Muscle layer of colon (tissue), 2 donors: ENCODE results near the gene SFMBT2.

Experiments
- H3K27ac ChIP-seq: one replicate; pipeline ENCODE4 v1.7.0; 2013; ENCODE audit warnings: low read depth, mild to moderate bottlenecking, low read length, moderate library complexity
- H3K27me3 ChIP-seq, 2 donors: one replicate each; pipeline ENCODE4 v1.7.0; 2013; ENCODE audit warnings: low read length in 2 of 2, mild to moderate bottlenecking in 2 of 2; ENCODE audit not compliant: insufficient read depth in 2 of 2, control insufficient read depth in 1 of 2
- H3K36me3 ChIP-seq: one replicate; pipeline ENCODE4 v1.7.0; 2013; ENCODE audit warnings: mild to moderate bottlenecking, low read length; ENCODE audit not compliant: insufficient read depth
- H3K4me1 ChIP-seq: one replicate; pipeline ENCODE4 v1.7.0; 2013; ENCODE audit warnings: mild to moderate bottlenecking, low read length; ENCODE audit not compliant: insufficient read depth
- H3K4me3 ChIP-seq, 2 donors: one replicate each; pipeline ENCODE4 v1.7.0; 2013; ENCODE audit warnings: low read length in 2 of 2, low read depth in 1 of 2, mild to moderate bottlenecking in 1 of 2, moderate library complexity in 1 of 2
- H3K9ac ChIP-seq: one replicate; pipeline ENCODE4 v1.7.0; 2013; ENCODE audit warnings: low read length
- H3K9me3 ChIP-seq: one replicate; pipeline ENCODE4 v1.7.0; 2013; ENCODE audit warnings: mild to moderate bottlenecking, low read length
- donor health status: abdominal sarcoma.
- donor health status: Adenocarcinoma of cecum.

SFMBT2 gene

GRCh38 chr10:7251696-7252465 is 159.0 kb downstream of the SFMBT2 start:
- H3K27ac ChIP-seq: no peak overlapping the region
- no peaks in the 10 kb centered on the region for H3K9me3 ChIP-seq
- no peaks in the 10 kb centered on the region for H3K27me3 ChIP-seq
- no peaks in the 10 kb centered on the region for H3K4me1 ChIP-seq
- H3K9ac ChIP-seq: no peak overlapping the region
- no peaks in the 10 kb centered on the region for H3K36me3 ChIP-seq
- H3K4me3 ChIP-seq: no peak overlapping the region

DNA sequence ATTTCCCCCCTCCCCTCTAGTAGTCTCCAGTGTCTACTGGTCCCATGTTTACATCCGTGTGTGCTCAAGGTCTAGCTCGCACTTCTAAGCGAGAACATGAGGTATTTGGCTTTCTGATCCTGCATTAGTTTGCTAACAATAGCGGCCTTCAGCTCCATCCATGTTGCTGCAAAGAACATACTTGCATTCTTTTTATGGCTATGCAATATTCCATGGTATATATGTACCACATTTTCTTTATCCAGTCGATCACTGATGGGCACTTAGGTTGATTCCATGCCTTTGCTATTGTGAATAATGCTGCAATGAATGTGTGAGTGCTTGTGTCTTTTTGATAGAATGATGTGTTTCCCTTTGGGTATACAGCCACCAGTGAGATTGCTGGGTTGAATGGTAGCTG is 160.6 kb downstream of the SFMBT2 start:
- H3K27me3 ChIP-seq: no peaks in the 10 kb centered on the region
- H3K9me3 ChIP-seq: no peaks in the 10 kb centered on the region
- no peaks in the 10 kb centered on the region for H3K4me1 ChIP-seq
- no peak overlapping the region for H3K9ac ChIP-seq
- no peak overlapping the region for H3K27ac ChIP-seq
- no peaks in the 10 kb centered on the region for H3K36me3 ChIP-seq
- no peak overlapping the region for H3K4me3 ChIP-seq

GRCh38 chr10:7248585-7249164 is 162.2 kb downstream of the SFMBT2 start:
- H3K4me3 ChIP-seq: no peak overlapping the region
- no peaks in the 10 kb centered on the region for H3K27me3 ChIP-seq
- no peaks in the 10 kb centered on the region for H3K4me1 ChIP-seq
- H3K9me3 ChIP-seq: no peaks in the 10 kb centered on the region
- no peak overlapping the region for H3K9ac ChIP-seq
- H3K27ac ChIP-seq: no peak overlapping the region
- no peaks in the 10 kb centered on the region for H3K36me3 ChIP-seq

DNA sequence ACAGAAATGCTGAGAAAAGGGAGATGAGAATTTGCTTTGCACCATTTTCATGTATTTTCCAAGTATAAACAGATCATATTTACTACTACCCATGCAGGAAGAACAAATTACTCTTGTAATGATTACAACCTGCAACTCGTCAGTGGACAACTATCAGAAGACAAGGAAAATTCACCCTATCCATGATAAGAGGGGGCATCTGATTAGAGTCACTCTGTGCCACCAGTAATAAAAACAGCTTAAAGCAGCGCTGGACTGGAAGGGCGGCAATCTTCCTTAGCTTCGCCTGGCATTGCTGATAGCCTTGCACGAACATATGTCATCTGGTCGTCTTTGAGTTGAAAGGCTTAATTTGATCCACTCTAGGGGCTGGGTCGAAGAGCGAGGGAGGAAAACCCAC is 162.7 kb downstream of the SFMBT2 start:
- no peaks in the 10 kb centered on the region for H3K27me3 ChIP-seq

DNA sequence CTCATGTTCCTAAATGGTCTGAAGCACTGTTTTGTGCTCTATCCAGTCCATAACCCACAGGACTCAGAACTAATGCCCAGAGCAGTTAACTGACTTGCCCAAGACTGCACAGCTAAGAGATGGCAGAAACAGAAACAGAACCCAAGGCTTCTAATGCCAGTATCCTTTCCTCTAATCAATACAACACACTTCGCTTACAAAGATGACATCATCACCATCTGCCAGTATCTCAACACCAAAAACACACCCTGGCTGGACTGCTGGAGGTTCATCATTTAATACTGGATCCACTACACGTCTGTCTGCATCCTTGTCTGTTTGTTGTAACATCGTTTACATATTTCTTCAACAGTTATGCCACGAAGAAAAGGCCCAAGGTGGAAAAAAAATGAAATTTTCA is 165.3 kb downstream of the SFMBT2 start:
- Histone ChIP-seq H3K27me3 (no peaks in the 10 kb centered on the region), H3K9me3 (no peaks in the 10 kb centered on the region), H3K4me1 (no peaks in the 10 kb centered on the region), H3K36me3 (no peaks in the 10 kb centered on the region), H3K9ac (no peak overlapping the region), H3K4me3 (no peak overlapping the region), H3K27ac (no peak overlapping the region)

More for the DNA sequence above, 162.7 kb downstream of the SFMBT2 start:
- Histone ChIP-seq H3K9ac (no peak overlapping the region), H3K4me1 (no peaks in the 10 kb centered on the region), H3K36me3 (no peaks in the 10 kb centered on the region), H3K9me3 (no peaks in the 10 kb centered on the region), H3K4me3 (no peak overlapping the region), H3K27ac (no peak overlapping the region)

GRCh38 chr10:7243873-7244272 is 167.0 kb downstream of the SFMBT2 start:
- H3K4me1 ChIP-seq: no peaks in the 10 kb centered on the region
- H3K27ac ChIP-seq: no peak overlapping the region
- no peaks in the 10 kb centered on the region for H3K36me3 ChIP-seq
- no peak overlapping the region for H3K4me3 ChIP-seq
- no peak overlapping the region for H3K9ac ChIP-seq
- no peaks in the 10 kb centered on the region for H3K9me3 ChIP-seq
- no peaks in the 10 kb centered on the region for H3K27me3 ChIP-seq

GRCh38 chr10:7243139-7243538 is 167.7 kb downstream of the SFMBT2 start:
- Histone ChIP-seq H3K27ac (no peak overlapping the region), H3K36me3 (no peaks in the 10 kb centered on the region), H3K4me3 (no peak overlapping the region)

GRCh38 chr10:7239312-7239985 is 171.4 kb downstream of the SFMBT2 start:
- Histone ChIP-seq H3K9ac (no peak overlapping the region), H3K27ac (no peak overlapping the region), H3K4me3 (no peak overlapping the region), H3K4me1 (no peaks in the 10 kb centered on the region), H3K27me3 (no peaks in the 10 kb centered on the region), H3K36me3 (no peaks in the 10 kb centered on the region), H3K9me3 (no peaks in the 10 kb centered on the region)

More at GRCh38 chr10:7243139-7243538, 167.7 kb downstream of the SFMBT2 start:
- Histone ChIP-seq H3K4me1 (no peaks in the 10 kb centered on the region), H3K9me3 (no peaks in the 10 kb centered on the region), H3K27me3 (no peaks in the 10 kb centered on the region), H3K9ac (no peak overlapping the region)

- no peak overlapping the region for H3K27ac ChIP-seq
- no peak overlapping the region for H3K4me3 ChIP-seq
- H3K9me3 ChIP-seq: no peaks in the 10 kb centered on the region
- H3K36me3 ChIP-seq: no peaks in the 10 kb centered on the region
- no peaks in the 10 kb centered on the region for H3K4me1 ChIP-seq
- H3K9ac ChIP-seq: no peak overlapping the region
- no peaks in the 10 kb centered on the region for H3K27me3 ChIP-seq
Measured at GRCh38 chr10:7235376-7235775, 175.5 kb downstream of the SFMBT2 start.

DNA sequence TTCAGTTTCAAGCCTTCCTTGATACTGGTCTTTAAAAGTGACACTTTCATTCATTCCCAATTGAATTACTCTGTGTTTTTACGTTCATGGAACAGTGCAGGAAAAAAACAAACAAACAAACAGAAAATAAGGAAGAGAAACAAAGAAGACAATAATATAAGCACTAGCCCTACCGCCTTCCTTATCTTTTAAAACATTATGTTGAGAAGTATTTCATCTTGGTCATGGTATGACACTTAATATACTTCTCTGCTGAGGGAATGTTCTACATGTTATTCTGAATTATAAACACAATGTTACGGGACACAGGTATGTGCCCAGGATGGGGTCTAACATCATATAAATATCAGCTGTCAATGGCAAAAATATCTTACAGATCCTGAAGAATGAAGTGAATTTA is 176.7 kb downstream of the SFMBT2 start:
- no peaks in the 10 kb centered on the region for H3K9me3 ChIP-seq
- no peak overlapping the region for H3K27ac ChIP-seq
- H3K4me3 ChIP-seq: no peak overlapping the region
- no peak overlapping the region for H3K9ac ChIP-seq
- no peaks in the 10 kb centered on the region for H3K36me3 ChIP-seq
- no peaks in the 10 kb centered on the region for H3K4me1 ChIP-seq
- no peaks in the 10 kb centered on the region for H3K27me3 ChIP-seq

DNA sequence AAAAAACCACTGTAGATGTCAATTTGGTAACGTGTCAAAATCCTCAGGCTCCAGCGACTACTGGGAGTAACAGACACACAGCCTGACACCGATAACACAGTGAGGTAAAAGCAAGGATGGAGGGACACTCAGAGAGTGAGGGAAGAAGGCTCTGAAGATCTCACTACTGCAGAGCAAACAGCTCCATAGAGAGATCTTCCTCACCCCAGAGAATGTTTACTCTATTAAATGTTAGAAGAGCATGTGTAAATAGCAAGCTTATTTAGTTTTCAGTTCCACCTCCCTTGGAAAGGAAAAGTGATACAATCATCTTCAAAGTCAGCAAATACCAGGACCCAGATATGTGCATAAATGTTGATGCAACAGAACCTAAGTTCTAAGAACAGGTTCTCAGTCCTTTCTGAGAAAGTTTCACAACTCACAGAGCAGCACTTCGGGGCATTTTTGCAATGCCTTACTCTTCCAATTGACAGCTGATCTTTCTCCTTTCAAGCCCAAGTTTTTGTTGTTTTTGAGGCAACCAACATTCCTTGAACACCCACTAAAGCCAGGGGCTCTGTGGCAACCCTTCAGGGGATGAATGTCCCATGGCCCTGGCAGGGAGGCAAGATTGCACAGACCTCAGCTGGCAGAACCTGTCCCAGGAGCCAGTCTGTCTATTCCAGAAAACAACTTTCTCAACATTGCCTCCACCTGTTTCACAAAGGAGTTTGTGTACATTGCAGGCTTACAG is 177.4 kb downstream of the SFMBT2 start:
- no peaks in the 10 kb centered on the region for H3K9me3 ChIP-seq
- H3K36me3 ChIP-seq: no peaks in the 10 kb centered on the region
- H3K4me1 ChIP-seq: no peaks in the 10 kb centered on the region
- H3K27me3 ChIP-seq: no peaks in the 10 kb centered on the region
- H3K27ac ChIP-seq: no peak overlapping the region
- no peak overlapping the region for H3K9ac ChIP-seq
- no peak overlapping the region for H3K4me3 ChIP-seq
